ENCODE data around the gene PHC2. TPM values are rescaled to one million over a fixed set of nuclear protein-coding genes. Genes with fewer than 3 reads are reported as not detected.

PHC2 gene
- total RNA-seq, 4 donors from 2014 or later = 109 to 214 (median 150) TPM

- no peak for ATAC-seq (ENCODE audit: low FRiP score)
- no peak for DNase-seq (ENCODE audit: low spot score)
- TF ChIP-seq CTCF (IDR thresholded peaks at IDR 0.05) = no peak
Measured at GRCh38 chr1:33274446-33274845, 156.4 kb downstream of the PHC2 start.

- TF ChIP-seq CTCF (IDR thresholded peaks at IDR 0.05) = no peak
- no peak for ATAC-seq (ENCODE audit: low FRiP score)
Measured at GRCh38 chr1:33273961-33274371, 156.9 kb downstream of the PHC2 start.

More at GRCh38 chr1:33273961-33274371, 156.9 kb downstream of the PHC2 start:
- no peak for DNase-seq (ENCODE audit: low spot score)

Small RNAs within 50 kb of the gene (small RNA-seq; reads per million reads assigned to genes)
- not detected for gene RN7SKP16

Other genes starting within 250 kb of the PHC2 start
- gene TRIM62, start 249.1 kb downstream of the PHC2 start, total RNA-seq = 1 to 10 TPM; 2.7 to 6.3 (median 3.6) TPM
- gene ZNF362, start 174.6 kb downstream of the PHC2 start, total RNA-seq = 10 to 100 TPM; 10.4 to 13.9 (median 11.2) TPM
- not detected for gene A3GALT2, start 110.0 kb downstream of the PHC2 start, total RNA-seq
- 1 to 10 TPM; 2.2 to 7.4 (median 3.9) TPM for gene ZSCAN20, start 41.5 kb upstream of the PHC2 start, total RNA-seq

Measured in omental fat pad (tissue), 4 donors.